K562 (cell line): ENCODE measurements around the gene CUL1. TPM values are rescaled to one million over a fixed set of nuclear protein-coding genes. Genes with fewer than 3 reads are reported as not detected.
A peak's percentile ranks its signal among the peaks of the same experiment; 100 is the strongest.

Experiments used
- ATF7 ChIP-seq: fragments of 450-650 bp; IDR thresholded peaks from 2 replicates; pipeline ENCODE4 v1.7.1; 2014; ENCODE audit warnings: mild to moderate bottlenecking, moderate library complexity
- BCL6 ChIP-seq: fragments of 250-450 bp; sonication (Bioruptor Pico); IDR thresholded peaks from 2 replicates; pipeline ENCODE4 v1.4.0; 2020
- COPS2 ChIP-seq: fragments of 450-650 bp; conservative IDR thresholded peaks from 2 replicates; pipeline ENCODE4 v1.6.1; 2016; ENCODE audit warnings: mild to moderate bottlenecking, moderate library complexity
- DDX20 ChIP-seq: fragments of 450-650 bp; IDR thresholded peaks from 2 replicates; pipeline ENCODE4 v1.6.1; 2016; ENCODE audit warnings: missing genetic modification characterization, low read depth, mild to moderate bottlenecking, missing compliant biosample characterization, moderate library complexity
- FUS ChIP-seq: fragments of 200-400 bp; formaldehyde crosslinking; optimal IDR thresholded peaks from 2 replicates; pipeline ENCODE3; 2017; ENCODE audit warnings: low read depth, low read length
- HNRNPK ChIP-seq: fragments of 200-400 bp; formaldehyde crosslinking; IDR thresholded peaks from one replicate; pipeline ENCODE4 v1.6.1; 2018; ENCODE audit warnings: mild to moderate bottlenecking, low read depth, low read length; ENCODE audit not compliant: poor library complexity, severe bottlenecking
- MBD2 ChIP-seq: sonication (generic); IDR thresholded peaks from 2 replicates; pipeline ENCODE4 v1.6.1; 2016; ENCODE audit warnings: low read depth, borderline replicate concordance
- MIER1 ChIP-seq: fragments of 450-650 bp; IDR thresholded peaks from 2 replicates; pipeline ENCODE4 v1.6.1; 2016; ENCODE audit warnings: antibody characterized with exemption, mild to moderate bottlenecking, low read depth
- PHB2 ChIP-seq: fragments of 450-650 bp; IDR thresholded peaks from 2 replicates; pipeline ENCODE4 v1.6.1; 2017; ENCODE audit warnings: low read depth
- POU5F1 ChIP-seq: fragments of 150-350 bp; IDR thresholded peaks from 2 replicates; pipeline ENCODE4 v1.6.1; 2014; ENCODE audit warnings: borderline replicate concordance, low read length, low read depth, mild to moderate bottlenecking; ENCODE audit not compliant: partially characterized antibody
- PURB ChIP-seq: sonication (generic); formaldehyde crosslinking; IDR thresholded peaks from 2 replicates; pipeline ENCODE4 v1.9.0; 2021; ENCODE audit warnings: low read depth, mild to moderate bottlenecking, missing genetic modification reagents
- TRIM24 ChIP-seq, 2 experiments: fragments of 450-650 bp; IDR thresholded peaks; 2 replicates each; pipeline ENCODE4 v1.6.1; 2016
- ZNF197 ChIP-seq: fragments of 200-800 bp; sonication (Bioruptor generic); IDR thresholded peaks from 2 replicates; pipeline ENCODE4 v1.6.1; 2016; ENCODE audit warnings: low read depth, missing genetic modification characterization, missing compliant biosample characterization
- ZNF518B ChIP-seq: fragments of 250-450 bp; sonication (Bioruptor Pico); IDR thresholded peaks from 2 replicates; pipeline ENCODE4 v1.5.0; 2021; ENCODE audit warnings: mild to moderate bottlenecking, moderate library complexity
- ZNF778 ChIP-seq: fragments of 450-650 bp; formaldehyde crosslinking; IDR thresholded peaks from 2 replicates; pipeline ENCODE4 v1.4.0; 2020; ENCODE audit warnings: mild to moderate bottlenecking, moderate library complexity
- polyA plus RNA-seq, 8 experiments: library from polyadenylated mRNA; depleted of rRNA in 4 of 8; stranded (reverse) in 5 of 8; unstranded in 3 of 8; fragments of >200 nt; fragmentation: Nextera tagmentation in 2 of 8; fragmentation: Illumina TruSeq in 1 of 8; extraction: Ambion mirVana in 2 of 8; extraction: Trizol in 1 of 8; gene quantifications; 2 replicates each; pipeline versions ENCODE4 v1.2.1 to v1.2.3, GENCODE V29; 2011 to 2014; ENCODE audit warnings: inconsistent platforms in 1 of 8, missing spikeins in 1 of 8
- total RNA-seq, 7 experiments: library from RNA; depleted of rRNA in 6 of 7; stranded (reverse); fragments of >200 nt in 6 of 7; fragmentation: Illumina TruSeq in 2 of 7; extraction: Trizol in 2 of 7; gene quantifications; 2 replicates each; pipeline versions ENCODE4 v1.2.1 to v1.2.3, GENCODE V29; 2011 to 2021; ENCODE audit warnings: low replicate concordance in 1 of 7
- TF ChIP-seq, protein P1 (sequence below): fragments of 250-450 bp; sonication (Bioruptor Pico); IDR thresholded peaks from 2 replicates; pipeline ENCODE4 v1.4.0; 2020; ENCODE audit warnings: mild to moderate bottlenecking, moderate library complexity
- TF ChIP-seq, protein P2 (sequence below): fragments of 450-650 bp; IDR thresholded peaks from 2 replicates; pipeline ENCODE4 v1.7.1; 2018; ENCODE audit warnings: mild to moderate bottlenecking, low read depth; ENCODE audit not compliant: partially characterized antibody

CUL1 gene
- total and polyA plus RNA-seq, 9 of the 15 experiments (the other 6 are each of a cell fraction or from before 2014, with no cell fraction given) = 31.5 to 107 (median 96.5) TPM

- TF ChIP-seq ZNF518B (CRISPR knock-in tag) (no peak), ATF7 (no peak), PURB (no peak), MIER1 (no peak), MBD2 (no peak), ZNF197 (CRISPR knock-in tag) (0 out of 2 replicates have a peak, but pooled peaks have one; percentile 16), DDX20 (tag) (no peak), COPS2 (no peak), TRIM24 (IDR thresholded peaks at IDR 0.05) (no peak), PHB2 (no peak), POU5F1 (no peak), BCL6 (CRISPR knock-in tag) (no peak), ZNF778 (CRISPR knock-in tag) (no peak), HNRNPK (no peak), FUS (peak; percentile 16)
- TF ChIP-seq, protein P1, sequence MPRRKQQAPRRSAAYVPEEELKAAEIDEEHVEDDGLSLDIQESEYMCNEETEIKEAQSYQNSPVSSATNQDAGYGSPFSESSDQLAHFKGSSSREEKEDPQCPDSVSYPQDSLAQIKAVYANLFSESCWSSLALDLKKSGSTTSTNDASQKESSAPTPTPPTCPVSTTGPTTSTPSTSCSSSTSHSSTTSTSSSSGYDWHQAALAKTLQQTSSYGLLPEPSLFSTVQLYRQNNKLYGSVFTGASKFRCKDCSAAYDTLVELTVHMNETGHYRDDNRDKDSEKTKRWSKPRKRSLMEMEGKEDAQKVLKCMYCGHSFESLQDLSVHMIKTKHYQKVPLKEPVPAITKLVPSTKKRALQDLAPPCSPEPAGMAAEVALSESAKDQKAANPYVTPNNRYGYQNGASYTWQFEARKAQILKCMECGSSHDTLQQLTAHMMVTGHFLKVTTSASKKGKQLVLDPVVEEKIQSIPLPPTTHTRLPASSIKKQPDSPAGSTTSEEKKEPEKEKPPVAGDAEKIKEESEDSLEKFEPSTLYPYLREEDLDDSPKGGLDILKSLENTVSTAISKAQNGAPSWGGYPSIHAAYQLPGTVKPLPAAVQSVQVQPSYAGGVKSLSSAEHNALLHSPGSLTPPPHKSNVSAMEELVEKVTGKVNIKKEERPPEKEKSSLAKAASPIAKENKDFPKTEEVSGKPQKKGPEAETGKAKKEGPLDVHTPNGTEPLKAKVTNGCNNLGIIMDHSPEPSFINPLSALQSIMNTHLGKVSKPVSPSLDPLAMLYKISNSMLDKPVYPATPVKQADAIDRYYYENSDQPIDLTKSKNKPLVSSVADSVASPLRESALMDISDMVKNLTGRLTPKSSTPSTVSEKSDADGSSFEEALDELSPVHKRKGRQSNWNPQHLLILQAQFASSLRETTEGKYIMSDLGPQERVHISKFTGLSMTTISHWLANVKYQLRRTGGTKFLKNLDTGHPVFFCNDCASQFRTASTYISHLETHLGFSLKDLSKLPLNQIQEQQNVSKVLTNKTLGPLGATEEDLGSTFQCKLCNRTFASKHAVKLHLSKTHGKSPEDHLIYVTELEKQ (CRISPR knock-in tag) = no peak
- TF ChIP-seq, protein P2, sequence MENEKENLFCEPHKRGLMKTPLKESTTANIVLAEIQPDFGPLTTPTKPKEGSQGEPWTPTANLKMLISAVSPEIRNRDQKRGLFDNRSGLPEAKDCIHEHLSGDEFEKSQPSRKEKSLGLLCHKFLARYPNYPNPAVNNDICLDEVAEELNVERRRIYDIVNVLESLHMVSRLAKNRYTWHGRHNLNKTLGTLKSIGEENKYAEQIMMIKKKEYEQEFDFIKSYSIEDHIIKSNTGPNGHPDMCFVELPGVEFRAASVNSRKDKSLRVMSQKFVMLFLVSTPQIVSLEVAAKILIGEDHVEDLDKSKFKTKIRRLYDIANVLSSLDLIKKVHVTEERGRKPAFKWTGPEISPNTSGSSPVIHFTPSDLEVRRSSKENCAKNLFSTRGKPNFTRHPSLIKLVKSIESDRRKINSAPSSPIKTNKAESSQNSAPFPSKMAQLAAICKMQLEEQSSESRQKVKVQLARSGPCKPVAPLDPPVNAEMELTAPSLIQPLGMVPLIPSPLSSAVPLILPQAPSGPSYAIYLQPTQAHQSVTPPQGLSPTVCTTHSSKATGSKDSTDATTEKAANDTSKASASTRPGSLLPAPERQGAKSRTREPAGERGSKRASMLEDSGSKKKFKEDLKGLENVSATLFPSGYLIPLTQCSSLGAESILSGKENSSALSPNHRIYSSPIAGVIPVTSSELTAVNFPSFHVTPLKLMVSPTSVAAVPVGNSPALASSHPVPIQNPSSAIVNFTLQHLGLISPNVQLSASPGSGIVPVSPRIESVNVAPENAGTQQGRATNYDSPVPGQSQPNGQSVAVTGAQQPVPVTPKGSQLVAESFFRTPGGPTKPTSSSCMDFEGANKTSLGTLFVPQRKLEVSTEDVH = no peak
Observed at GRCh38 chr7:148699024-148699781, 500 bp downstream of the CUL1 start (continued).
